ENCODE data around the gene SARDH.

- TF ChIP-seq CTCF (IDR thresholded peaks at IDR 0.05) (no peak), POLR2AphosphoS5 (IDR thresholded peaks at IDR 0.05) (no peak), POLR2A (IDR thresholded peaks at IDR 0.05; ENCODE audit: low read depth) (no peak)
These were observed 119.4 kb downstream of the SARDH start for GRCh38 chr9:133618726-133619125.

Data from esophagus muscularis mucosa (tissue), 3 donors.